SHP77 (cell line): ENCODE results near the gene CLIC3.
A peak's percentile ranks its signal among the peaks of the same experiment; 100 is the strongest.

ENCODE experiments used
- DNase-seq, 2 experiments: peaks; one replicate each; lab custom pipeline; 2025; lab: John Stamatoyannopoulos, UW

The CLIC3 gene

GRCh38 chr9:137000177-137000930, 4.0 kb upstream of the CLIC3 start:
- DNase-seq, result no peak

GRCh38 chr9:136997830-136998234, 1.5 kb upstream of the CLIC3 start:
- DNase-seq, result no peak

GRCh38 chr9:136997371-136997770, 1.0 kb upstream of the CLIC3 start:
- DNase-seq, result no peak

- no peak for DNase-seq
Observed at GRCh38 chr9:136995772-136996311, 526 bp downstream of the CLIC3 start.

- DNase-seq, result no peak
Observed at GRCh38 chr9:136995362-136995761, 1.0 kb downstream of the CLIC3 start.

GRCh38 chr9:136994888-136995230, 1.5 kb downstream of the CLIC3 start:
- no peak for DNase-seq

- DNase-seq, result no peak
Observed at GRCh38 chr9:136994180-136994887, 2.0 kb downstream of the CLIC3 start.

- DNase-seq, result no peak
Observed at GRCh38 chr9:136992819-136993369, 3.5 kb downstream of the CLIC3 start.

- DNase-seq, result peak; percentile 69 to 91
Observed at GRCh38 chr9:136991993-136992818, 4.2 kb downstream of the CLIC3 start, which contains the start of gene PAXX. TSS of gene PAXX (plus strand) at chr9:136992422. CDS start at chr9:136992444, 22 bp downstream.

- DNase-seq, result no peak
Observed at GRCh38 chr9:136990242-136990911, 6.0 kb downstream of the CLIC3 start.

- DNase-seq, result no peak
Observed at GRCh38 chr9:136988872-136989271, 7.5 kb downstream of the CLIC3 start.

- no peak for DNase-seq
Observed at GRCh38 chr9:136985853-136986252, 10.5 kb downstream of the CLIC3 start.

GRCh38 chr9:136985027-136985602, 11.3 kb downstream of the CLIC3 start:
- no peak for DNase-seq

GRCh38 chr9:136984464-136985026, 11.8 kb downstream of the CLIC3 start:
- no peak for DNase-seq

GRCh38 chr9:136983656-136984314, 12.6 kb downstream of the CLIC3 start:
- no peak for DNase-seq

GRCh38 chr9:136983167-136983566, 13.2 kb downstream of the CLIC3 start:
- DNase-seq, result no peak

GRCh38 chr9:136982232-136983051, 13.9 kb downstream of the CLIC3 start, which contains the start of gene LCNL1:
TSS of gene LCNL1 (plus strand) at chr9:136982993. CDS start at chr9:136983587, 594 bp downstream.
- no peak for DNase-seq

GRCh38 chr9:136981588-136982231, 14.7 kb downstream of the CLIC3 start:
- DNase-seq, result no peak
